ENCODE data around the gene AIFM3. TPM values are rescaled to one million over a fixed set of nuclear protein-coding genes. Genes with fewer than 3 reads are reported as not detected.

The AIFM3 gene
- total and polyA plus RNA-seq, 2 donors (not counting 1 experiment from before 2014, with no cell fraction given) = 3.0 to 6.0 TPM

DNA sequence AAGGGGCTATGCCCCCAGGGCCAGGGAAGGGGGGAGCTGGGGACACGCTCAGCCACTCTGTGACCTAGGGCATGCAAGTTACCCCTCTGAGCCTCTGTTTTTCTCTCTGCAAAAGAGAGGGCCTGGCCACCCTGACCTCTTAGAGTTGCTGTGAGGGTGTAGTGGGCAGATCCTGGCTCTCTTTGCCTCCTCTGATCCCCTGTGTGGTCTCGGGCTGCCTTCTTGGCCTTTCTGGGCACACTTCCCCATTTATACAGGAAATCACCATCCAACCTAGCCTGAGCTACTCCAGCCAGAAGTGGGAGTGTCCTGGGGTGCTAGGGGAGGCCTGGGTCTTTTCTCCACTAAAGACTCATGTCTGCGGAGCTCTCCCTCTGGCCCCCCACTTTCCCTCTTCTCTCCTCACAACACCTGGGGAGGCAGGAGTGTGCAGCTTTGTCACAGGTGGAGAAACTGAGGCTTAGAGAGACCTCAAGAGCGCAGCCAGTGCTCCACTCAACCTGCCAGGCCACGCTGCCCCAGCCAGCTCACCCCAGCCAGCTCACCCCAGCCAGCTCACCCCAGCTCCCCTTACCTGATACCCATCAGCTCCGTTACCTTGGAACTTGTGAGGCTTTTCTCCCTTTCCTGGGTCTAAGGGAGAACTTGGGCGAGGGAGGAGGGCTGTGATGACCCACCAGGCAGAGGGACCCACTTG, 1.4 kb downstream of the AIFM3 start:
- H3K27ac Mint-ChIP-seq = peak overlapping the region; percentile 43
- POLR2A ChIA-PET = no interaction called here
- H3K4me3 Mint-ChIP-seq = peak overlapping the region; percentile 60
- peak; percentile 50 for ATAC-seq (ENCODE audit: low read depth)
- H3K4me1 Mint-ChIP-seq = peaks cover 58% of the 10 kb centered on the region
- H2AFZ ChIP-seq (ENCODE audit: insufficient read depth, low read depth, low read length, poor library complexity, severe bottlenecking) = peak overlapping the region; percentile 58
- CTCF ChIA-PET = interaction anchor here (0.6 to 0.9 kb wide), 2 partner anchors 10 to 42 kb away, joined by 3 read pairs; no protein-coding TSS in a partner anchor
- H3K4me1 ChIP-seq (ENCODE audit: control insufficient read depth in 2 of 2, insufficient read depth in 2 of 2, low read length in 2 of 2) = peaks cover 50 to 71% of the 10 kb centered on the region in 2 donors
- no peaks in the 10 kb centered on the region for H3K9me3 Mint-ChIP-seq (ENCODE audit: insufficient read depth)
- peak overlapping the region in 1 of 5 experiments; percentile 7 for H3K4me3 ChIP-seq (ENCODE audit: control extremely low read depth in 1 of 5, extremely low read depth in 1 of 5, insufficient read depth in 1 of 5, low read depth in 2 of 5, low read length in 4 of 5)
- H3K9me3 ChIP-seq (ENCODE audit: control extremely low read depth in 1 of 3, control insufficient read depth in 2 of 3, insufficient read depth in 1 of 3, low read length in 2 of 3) = no peaks in the 10 kb centered on the region
- H3K9ac ChIP-seq (ENCODE audit: low read length) = peak overlapping the region; percentile 28
- no peaks in the 10 kb centered on the region for H3K79me2 ChIP-seq (ENCODE audit: control insufficient read depth, insufficient read depth, low read length)
- H3K27me3 ChIP-seq (replicated peaks in 1 of 4; ENCODE audit: control extremely low read depth in 1 of 4, control insufficient read depth in 3 of 4, insufficient read depth in 4 of 4, low read length in 3 of 4) = peaks cover 0 to 9% (median 2%) of the 10 kb centered on the region in 4 experiments
- no peaks in the 10 kb centered on the region for H4K20me1 ChIP-seq (ENCODE audit: control insufficient read depth, insufficient read depth, low read length, poor library complexity, severe bottlenecking)
- intact Hi-C loops (cut with micrococcal nuclease) = no loop called here
- H3K36me3 ChIP-seq (replicated peaks in 1 of 2; ENCODE audit: control extremely low read depth in 1 of 2, control insufficient read depth in 1 of 2, extremely low read depth in 1 of 2, insufficient read depth in 2 of 2, low read length in 1 of 2) = no peaks in the 10 kb centered on the region
- 88% methylated on average over 2 of the region's 7 CpGs for WGBS (ENCODE audit: insufficient coverage)
- peak overlapping the region; percentile 38 to 53 for H3K27ac ChIP-seq (ENCODE audit: low read length in 2 of 2)
- H3K27me3 Mint-ChIP-seq = peaks cover 3% of the 10 kb centered on the region
- peak; percentile 52 for DNase-seq
- H3K4me2 ChIP-seq (replicated peaks; ENCODE audit: low read depth, low read length, poor library complexity, severe bottlenecking) = peak overlapping the region; percentile 66
- no peak for TF ChIP-seq EZH2 (IDR thresholded peaks at IDR 0.05; ENCODE audit: borderline replicate concordance, insufficient read depth, low read depth, low read length, poor library complexity, severe bottlenecking)
- TF ChIP-seq, protein P1, sequence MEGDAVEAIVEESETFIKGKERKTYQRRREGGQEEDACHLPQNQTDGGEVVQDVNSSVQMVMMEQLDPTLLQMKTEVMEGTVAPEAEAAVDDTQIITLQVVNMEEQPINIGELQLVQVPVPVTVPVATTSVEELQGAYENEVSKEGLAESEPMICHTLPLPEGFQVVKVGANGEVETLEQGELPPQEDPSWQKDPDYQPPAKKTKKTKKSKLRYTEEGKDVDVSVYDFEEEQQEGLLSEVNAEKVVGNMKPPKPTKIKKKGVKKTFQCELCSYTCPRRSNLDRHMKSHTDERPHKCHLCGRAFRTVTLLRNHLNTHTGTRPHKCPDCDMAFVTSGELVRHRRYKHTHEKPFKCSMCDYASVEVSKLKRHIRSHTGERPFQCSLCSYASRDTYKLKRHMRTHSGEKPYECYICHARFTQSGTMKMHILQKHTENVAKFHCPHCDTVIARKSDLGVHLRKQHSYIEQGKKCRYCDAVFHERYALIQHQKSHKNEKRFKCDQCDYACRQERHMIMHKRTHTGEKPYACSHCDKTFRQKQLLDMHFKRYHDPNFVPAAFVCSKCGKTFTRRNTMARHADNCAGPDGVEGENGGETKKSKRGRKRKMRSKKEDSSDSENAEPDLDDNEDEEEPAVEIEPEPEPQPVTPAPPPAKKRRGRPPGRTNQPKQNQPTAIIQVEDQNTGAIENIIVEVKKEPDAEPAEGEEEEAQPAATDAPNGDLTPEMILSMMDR (IDR thresholded peaks at IDR 0.05) = no peak

DNA sequence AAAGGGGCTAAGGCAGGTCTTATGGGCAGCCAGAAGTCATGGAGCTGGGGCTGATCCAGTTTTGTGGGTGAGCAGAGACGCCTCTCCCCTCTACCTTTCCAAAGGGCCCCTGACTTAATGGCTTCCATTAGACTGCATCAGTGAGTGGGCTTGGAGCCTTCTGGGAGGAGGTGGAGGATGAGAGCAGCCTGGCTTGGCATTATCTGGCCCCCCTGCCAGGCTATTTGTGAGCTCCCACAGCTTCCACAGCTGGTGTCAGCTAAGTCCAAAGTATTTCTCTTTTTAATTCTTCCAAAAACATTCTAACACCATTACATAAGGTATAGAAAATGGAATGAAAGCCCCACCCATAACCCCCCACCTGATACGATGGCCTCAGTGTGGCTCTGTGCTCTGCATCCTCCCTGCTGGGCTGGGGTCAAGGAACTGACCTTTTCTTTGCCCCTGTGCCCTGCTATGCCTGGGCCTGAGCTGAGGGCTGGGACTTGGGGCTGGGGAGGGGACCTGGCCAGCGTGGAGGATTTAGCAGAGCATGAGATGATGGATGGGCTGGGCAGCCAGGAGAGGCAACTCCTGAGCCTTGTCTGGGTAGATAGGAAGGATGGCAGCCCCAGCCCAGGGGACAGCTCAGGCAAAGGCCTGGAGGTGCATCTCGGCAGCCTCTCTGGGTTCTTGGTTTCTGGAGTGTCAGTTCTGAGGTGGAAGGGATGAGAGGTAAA, 4.0 kb downstream of the AIFM3 start:
- Mint-ChIP-seq H3K27me3 (no peaks in the 10 kb centered on the region), H3K27ac (peak overlapping the region; percentile 72)

More for the DNA sequence above, 4.0 kb downstream of the AIFM3 start:
- no peak overlapping the region for H3K9ac ChIP-seq (ENCODE audit: low read length)
- POLR2A ChIA-PET = no interaction called here
- H3K27ac ChIP-seq (ENCODE audit: low read length in 2 of 2) = no peak overlapping the region
- no peak overlapping the region for H3K4me3 ChIP-seq (ENCODE audit: control extremely low read depth in 1 of 5, extremely low read depth in 1 of 5, insufficient read depth in 1 of 5, low read depth in 2 of 5, low read length in 4 of 5)
- H3K4me1 ChIP-seq (ENCODE audit: control insufficient read depth in 2 of 2, insufficient read depth in 2 of 2, low read length in 2 of 2) = peaks cover 33 to 53% of the 10 kb centered on the region in 2 donors
- ATAC-seq (ENCODE audit: low read depth) = no peak
- CTCF ChIA-PET = interaction anchor here (1.3 to 2.1 kb wide), 4 partner anchors 8 to 11 kb away, joined by 4 to 5 read pairs (median 4); no protein-coding TSS in a partner anchor
- no peak overlapping the region for H3K4me2 ChIP-seq (replicated peaks; ENCODE audit: low read depth, low read length, poor library complexity, severe bottlenecking)
- H3K27me3 ChIP-seq (replicated peaks in 1 of 4; ENCODE audit: control extremely low read depth in 1 of 4, control insufficient read depth in 3 of 4, insufficient read depth in 4 of 4, low read length in 3 of 4) = no peaks in the 10 kb centered on the region
- H2AFZ ChIP-seq (ENCODE audit: insufficient read depth, low read depth, low read length, poor library complexity, severe bottlenecking) = no peak overlapping the region
- 86% methylated on average over 2 of the region's 4 CpGs for WGBS (ENCODE audit: insufficient coverage)
- no peak for DNase-seq
- H3K9me3 Mint-ChIP-seq (ENCODE audit: insufficient read depth) = no peaks in the 10 kb centered on the region
- peaks cover 41% of the 10 kb centered on the region for H3K4me1 Mint-ChIP-seq
- H3K9me3 ChIP-seq (ENCODE audit: control extremely low read depth in 1 of 3, control insufficient read depth in 2 of 3, insufficient read depth in 1 of 3, low read length in 2 of 3) = no peaks in the 10 kb centered on the region
- intact Hi-C loops (cut with micrococcal nuclease) = no loop called here
- H3K79me2 ChIP-seq (ENCODE audit: control insufficient read depth, insufficient read depth, low read length) = no peaks in the 10 kb centered on the region
- H3K4me3 Mint-ChIP-seq = no peak overlapping the region
- TF ChIP-seq EZH2 (IDR thresholded peaks at IDR 0.05; ENCODE audit: borderline replicate concordance, insufficient read depth, low read depth, low read length, poor library complexity, severe bottlenecking) = no peak
- TF ChIP-seq, protein P1 (IDR thresholded peaks at IDR 0.05) = no peak
- no peaks in the 10 kb centered on the region for H4K20me1 ChIP-seq (ENCODE audit: control insufficient read depth, insufficient read depth, low read length, poor library complexity, severe bottlenecking)
- no peaks in the 10 kb centered on the region for H3K36me3 ChIP-seq (replicated peaks in 1 of 2; ENCODE audit: control extremely low read depth in 1 of 2, control insufficient read depth in 1 of 2, extremely low read depth in 1 of 2, insufficient read depth in 2 of 2, low read length in 1 of 2)
